ENCODE results near the gene SRF. TPM values are rescaled to one million over a fixed set of nuclear protein-coding genes. Genes with fewer than 3 reads are reported as not detected.

SRF gene
- total RNA-seq, 2 experiments from 2014 or later: 34.5 to 35.4 TPM

DNA sequence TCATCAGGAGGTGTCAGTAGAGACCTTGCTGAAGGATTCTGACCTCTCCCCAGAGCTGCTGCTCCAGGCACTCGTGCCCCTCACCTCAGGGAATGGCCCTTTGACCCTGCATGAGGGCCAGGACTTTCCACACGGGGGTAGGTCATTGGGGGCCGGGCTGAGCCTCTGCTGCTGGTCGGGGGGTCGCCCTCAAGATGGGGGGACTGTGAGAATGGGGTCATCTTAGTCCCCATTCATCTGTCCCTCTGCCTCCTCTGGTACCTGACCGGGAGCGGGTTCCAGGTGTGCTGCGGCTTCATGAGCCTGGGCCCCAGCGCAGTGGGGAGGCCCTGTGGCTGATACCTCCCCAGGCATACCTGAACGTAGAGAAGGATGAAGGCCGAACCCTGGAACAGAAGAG is 42.4 kb downstream of the SRF start:
- Mint-ChIP-seq H3K36me3 (ENCODE audit: low read depth) (peaks cover 13% of the 10 kb centered on the region), H3K4me3 (no peak overlapping the region), H3K9me3 (no peaks in the 10 kb centered on the region), H3K27ac (no peak overlapping the region), H3K4me1 (ENCODE audit: low read depth) (no peaks in the 10 kb centered on the region), H3K27me3 (no peaks in the 10 kb centered on the region)
- ATAC-seq: no peak
- POLR2A ChIA-PET: interaction anchor here (0.7 to 1.4 kb wide), 4 partner anchors 11 to 156 kb away, joined by 3 to 6 read pairs (median 3); partner anchors contain the start of genes CUL9 and DNPH1
- TF ChIP-seq, protein P1, sequence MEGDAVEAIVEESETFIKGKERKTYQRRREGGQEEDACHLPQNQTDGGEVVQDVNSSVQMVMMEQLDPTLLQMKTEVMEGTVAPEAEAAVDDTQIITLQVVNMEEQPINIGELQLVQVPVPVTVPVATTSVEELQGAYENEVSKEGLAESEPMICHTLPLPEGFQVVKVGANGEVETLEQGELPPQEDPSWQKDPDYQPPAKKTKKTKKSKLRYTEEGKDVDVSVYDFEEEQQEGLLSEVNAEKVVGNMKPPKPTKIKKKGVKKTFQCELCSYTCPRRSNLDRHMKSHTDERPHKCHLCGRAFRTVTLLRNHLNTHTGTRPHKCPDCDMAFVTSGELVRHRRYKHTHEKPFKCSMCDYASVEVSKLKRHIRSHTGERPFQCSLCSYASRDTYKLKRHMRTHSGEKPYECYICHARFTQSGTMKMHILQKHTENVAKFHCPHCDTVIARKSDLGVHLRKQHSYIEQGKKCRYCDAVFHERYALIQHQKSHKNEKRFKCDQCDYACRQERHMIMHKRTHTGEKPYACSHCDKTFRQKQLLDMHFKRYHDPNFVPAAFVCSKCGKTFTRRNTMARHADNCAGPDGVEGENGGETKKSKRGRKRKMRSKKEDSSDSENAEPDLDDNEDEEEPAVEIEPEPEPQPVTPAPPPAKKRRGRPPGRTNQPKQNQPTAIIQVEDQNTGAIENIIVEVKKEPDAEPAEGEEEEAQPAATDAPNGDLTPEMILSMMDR (IDR thresholded peaks at IDR 0.05): no peak
- intact Hi-C loops (cut with micrococcal nuclease): no loop called here
- CTCF ChIA-PET: interaction anchor here (1.0 to 2.0 kb wide), 3 partner anchors 16 to 185 kb away, joined by 3 to 6 read pairs (median 3); partner anchors contain the start of gene DNPH1
- no peak for DNase-seq

DNA sequence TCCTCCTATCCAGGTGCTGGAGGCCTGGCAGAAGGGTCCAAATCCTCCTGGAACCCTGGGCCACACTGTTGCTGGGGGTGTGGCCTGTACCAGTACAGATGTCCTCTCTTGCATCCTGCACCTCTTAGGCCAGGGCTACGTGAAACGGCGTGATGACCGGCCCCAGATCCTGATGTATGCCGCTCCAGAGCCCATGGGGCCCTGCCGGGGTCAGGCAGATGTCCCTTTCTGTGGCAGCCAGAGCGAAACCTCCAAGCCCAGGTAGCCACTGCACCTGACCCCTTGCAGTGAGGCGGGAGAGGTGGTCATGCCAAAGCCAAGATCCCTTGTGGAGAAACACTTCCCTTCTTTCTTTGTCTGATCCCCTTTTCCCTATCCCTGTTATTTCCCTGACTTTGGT is 44.0 kb downstream of the SRF start:
- TF ChIP-seq, protein P1 (IDR thresholded peaks at IDR 0.05): no peak
- ChIA-PET CTCF (interaction anchor here (0.9 kb wide), 1 partner anchor 14 kb away, joined by 3 read pairs; the partner anchor contains the start of gene DNPH1), POLR2A (interaction anchor here (1.8 to 2.3 kb wide), 2 partner anchors 9 to 13 kb away, joined by 8 to 9 read pairs; no protein-coding TSS in a partner anchor)
- Mint-ChIP-seq H3K27ac (no peak overlapping the region), H3K36me3 (ENCODE audit: low read depth) (peaks cover 18% of the 10 kb centered on the region), H3K4me3 (no peak overlapping the region), H3K9me3 (no peaks in the 10 kb centered on the region), H3K4me1 (ENCODE audit: low read depth) (no peaks in the 10 kb centered on the region), H3K27me3 (no peaks in the 10 kb centered on the region)
- intact Hi-C loops (cut with micrococcal nuclease): no loop called here
- no peak for DNase-seq
- no peak for ATAC-seq

DNA sequence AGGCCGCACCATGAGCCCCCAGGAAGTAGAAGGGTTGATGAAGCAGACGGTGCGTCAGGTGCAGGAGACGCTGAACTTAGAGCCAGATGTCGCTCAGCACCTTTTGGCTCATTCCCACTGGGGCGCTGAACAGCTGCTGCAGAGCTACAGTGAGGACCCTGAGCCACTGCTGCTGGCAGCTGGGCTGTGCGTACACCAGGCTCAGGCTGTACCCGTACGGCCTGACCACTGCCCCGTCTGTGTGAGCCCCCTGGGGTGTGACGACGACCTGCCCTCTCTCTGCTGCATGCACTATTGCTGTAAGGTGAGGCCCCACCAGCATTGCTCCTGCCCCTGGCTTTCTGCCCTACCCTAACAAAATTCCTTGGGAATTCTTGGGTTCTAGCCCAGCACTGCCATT is 45.1 kb downstream of the SRF start:
- peaks cover 21% of the 10 kb centered on the region for H3K36me3 Mint-ChIP-seq (ENCODE audit: low read depth)
- TF ChIP-seq, protein P1 (IDR thresholded peaks at IDR 0.05): no peak
- no peaks in the 10 kb centered on the region for H3K4me1 Mint-ChIP-seq (ENCODE audit: low read depth)
- H3K27ac Mint-ChIP-seq: no peak overlapping the region
- no peak overlapping the region for H3K4me3 Mint-ChIP-seq
- no peaks in the 10 kb centered on the region for H3K27me3 Mint-ChIP-seq
- ATAC-seq (no peak), DNase-seq (no peak)
- intact Hi-C loops (cut with micrococcal nuclease): no loop called here
- ChIA-PET POLR2A (interaction anchor here (1.3 to 2.3 kb wide), 4 partner anchors 10 to 30 kb away, joined by 3 to 9 read pairs (median 4); partner anchors contain the start of gene DNPH1), CTCF (no interaction called here)
- H3K9me3 Mint-ChIP-seq: no peaks in the 10 kb centered on the region

DNA sequence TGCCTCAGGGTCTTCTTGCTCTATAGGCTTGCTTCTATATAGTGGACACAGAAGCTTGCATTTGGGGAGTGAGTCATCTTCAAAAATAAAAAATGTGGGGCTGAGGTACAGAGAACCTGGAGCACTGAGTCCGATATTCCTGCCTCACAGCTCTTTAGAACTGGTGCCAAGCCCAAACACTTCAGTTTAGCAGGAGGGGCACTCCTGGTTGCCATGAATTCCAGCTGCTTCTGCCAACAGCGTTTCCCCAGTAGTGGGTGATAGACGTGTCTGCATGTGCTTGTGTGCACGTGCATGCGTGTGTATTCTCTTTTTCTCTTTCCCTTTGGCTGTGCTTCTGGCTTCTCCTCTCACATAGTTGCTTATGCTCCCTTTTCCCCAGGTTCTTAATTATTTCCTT is 46.3 kb downstream of the SRF start:
- TF ChIP-seq, protein P1 (IDR thresholded peaks at IDR 0.05): no peak
- Mint-ChIP-seq H3K4me1 (ENCODE audit: low read depth) (peaks cover 4% of the 10 kb centered on the region), H3K27ac (no peak overlapping the region), H3K4me3 (no peak overlapping the region), H3K27me3 (no peaks in the 10 kb centered on the region), H3K36me3 (ENCODE audit: low read depth) (peaks cover 25% of the 10 kb centered on the region), H3K9me3 (no peaks in the 10 kb centered on the region)
- DNase-seq: no peak
- ChIA-PET POLR2A (interaction anchor here (1.3 to 1.7 kb wide), 2 partner anchors 11 to 29 kb away, joined by 3 to 4 read pairs; partner anchors contain the start of gene DNPH1), CTCF (no interaction called here)
- intact Hi-C loops (cut with micrococcal nuclease): no loop called here
- ATAC-seq: no peak

DNA sequence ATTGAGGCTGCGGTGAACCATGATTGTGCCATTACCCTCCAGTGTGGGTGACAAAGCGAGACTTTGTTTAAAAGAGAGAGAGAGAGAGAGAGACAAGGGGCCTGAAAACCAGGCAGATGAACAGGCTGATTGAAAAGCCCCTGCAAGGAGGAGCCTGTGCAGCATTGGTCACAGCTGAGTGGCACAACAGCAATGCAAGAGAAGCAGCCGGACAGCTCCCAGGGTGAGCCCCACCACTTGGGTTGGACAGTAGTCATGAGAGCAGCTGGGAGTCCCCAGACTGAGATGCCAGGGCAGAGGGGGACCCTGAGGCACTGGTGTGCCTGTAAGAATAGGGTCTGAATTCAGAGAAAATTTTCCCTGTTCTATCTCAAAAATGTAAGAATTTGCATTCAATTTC is 48.0 kb downstream of the SRF start:
- POLR2A ChIA-PET: no interaction called here
- peaks cover 16% of the 10 kb centered on the region for H3K4me1 Mint-ChIP-seq (ENCODE audit: low read depth)
- TF ChIP-seq, protein P1 (IDR thresholded peaks at IDR 0.05): no peak
- H3K9me3 Mint-ChIP-seq: no peaks in the 10 kb centered on the region
- DNase-seq (no peak), ATAC-seq (no peak)
- no peak overlapping the region for H3K27ac Mint-ChIP-seq
- no peaks in the 10 kb centered on the region for H3K27me3 Mint-ChIP-seq
- intact Hi-C loops (cut with micrococcal nuclease): no loop called here
- H3K4me3 Mint-ChIP-seq: no peak overlapping the region
- CTCF ChIA-PET: interaction anchor here (1.0 kb wide), 1 partner anchor 17 kb away, joined by 3 read pairs; no protein-coding TSS in a partner anchor
- H3K36me3 Mint-ChIP-seq (ENCODE audit: low read depth): peaks cover 39% of the 10 kb centered on the region

All from activated CD8-positive, alpha-beta T cell treated with anti-CD3 and anti-CD28 coated beads for 36 hours (primary cell).